Right cardiac atrium (tissue), 5 donors: Measurements from ENCODE around the gene FAM151A. TPM values are rescaled to one million over a fixed set of nuclear protein-coding genes. Genes with fewer than 3 reads are reported as not detected.

Source experiments
- polyA plus RNA-seq: library from polyadenylated mRNA; stranded (reverse); fragments of 200-250 nt; gene quantifications from one replicate; pipeline ENCODE4 v1.2.3, GENCODE V29; 2013
- total RNA-seq, 4 donors: library from RNA; stranded (reverse); fragmentation: NEBNext Ultra II Directional; extraction: Animal tissue kit (Norgen Biotek cat#: 25700); gene quantifications; one replicate each; pipeline ENCODE4 v1.2.1, GENCODE V29; 2021
- donor health status: healthy with polysubstance abuse.
- donor health status: DM: no; HTN: yes; CAD: no.
- donor health status: DM: no; HTN: no; CAD: no.
- donor health status: DM: no; HTN: yes; CAD: no; lungs with severe emphysema.
- donor health status: DM: yes; HTN: yes; CAD: no.

Gene FAM151A
- total and polyA plus RNA-seq, 5 donors = 0.15 to 0.72 (median 0.51) TPM; not detected in 1

Other genes starting within 250 kb of the FAM151A start
- 10 to 100 TPM; 25.4 to 55.8 (median 35.8) TPM for gene SSBP3, start 217.1 kb downstream of the FAM151A start, total RNA-seq
- gene SSBP3, start 217.1 kb downstream of the FAM151A start, polyA plus RNA-seq = 32.5 TPM
- gene ACOT11, start 75.3 kb downstream of the FAM151A start, total RNA-seq = 10 to 100 TPM; 14.4 to 32.7 (median 28.7) TPM
- gene ACOT11, start 75.3 kb downstream of the FAM151A start, polyA plus RNA-seq = 16.7 TPM
- gene MROH7, start 18.3 kb upstream of the FAM151A start, total RNA-seq = 10 to 100 TPM in 2 of 4 donors, 1 to 10 TPM in 2; 5.9 to 12.8 (median 9.2) TPM
- gene MROH7, start 18.3 kb upstream of the FAM151A start, polyA plus RNA-seq = 4.9 TPM
- gene TTC4, start 92.3 kb upstream of the FAM151A start, total RNA-seq = 10 to 100 TPM; 11.3 to 14.5 (median 13.3) TPM
- 10.1 TPM for gene TTC4, start 92.3 kb upstream of the FAM151A start, polyA plus RNA-seq
- 1 to 10 TPM; 2.9 to 3.7 (median 3.3) TPM for gene PARS2, start 141.0 kb upstream of the FAM151A start, total RNA-seq
- gene PARS2, start 141.0 kb upstream of the FAM151A start, polyA plus RNA-seq = 2.0 TPM
- gene TTC22, start 177.8 kb upstream of the FAM151A start, total RNA-seq = under 1 TPM in 3 of 4 donors, not detected in 1; 0.06 to 0.17 (median 0.09) TPM
- 0.05 TPM for gene TTC22, start 177.8 kb upstream of the FAM151A start, polyA plus RNA-seq